ENCODE data around the gene CAPZB. TPM values are rescaled to one million over a fixed set of nuclear protein-coding genes. Genes with fewer than 3 reads are reported as not detected.

Gene CAPZB
- total and polyA plus RNA-seq, 7 donors = 128 to 454 (median 214) TPM

DNA sequence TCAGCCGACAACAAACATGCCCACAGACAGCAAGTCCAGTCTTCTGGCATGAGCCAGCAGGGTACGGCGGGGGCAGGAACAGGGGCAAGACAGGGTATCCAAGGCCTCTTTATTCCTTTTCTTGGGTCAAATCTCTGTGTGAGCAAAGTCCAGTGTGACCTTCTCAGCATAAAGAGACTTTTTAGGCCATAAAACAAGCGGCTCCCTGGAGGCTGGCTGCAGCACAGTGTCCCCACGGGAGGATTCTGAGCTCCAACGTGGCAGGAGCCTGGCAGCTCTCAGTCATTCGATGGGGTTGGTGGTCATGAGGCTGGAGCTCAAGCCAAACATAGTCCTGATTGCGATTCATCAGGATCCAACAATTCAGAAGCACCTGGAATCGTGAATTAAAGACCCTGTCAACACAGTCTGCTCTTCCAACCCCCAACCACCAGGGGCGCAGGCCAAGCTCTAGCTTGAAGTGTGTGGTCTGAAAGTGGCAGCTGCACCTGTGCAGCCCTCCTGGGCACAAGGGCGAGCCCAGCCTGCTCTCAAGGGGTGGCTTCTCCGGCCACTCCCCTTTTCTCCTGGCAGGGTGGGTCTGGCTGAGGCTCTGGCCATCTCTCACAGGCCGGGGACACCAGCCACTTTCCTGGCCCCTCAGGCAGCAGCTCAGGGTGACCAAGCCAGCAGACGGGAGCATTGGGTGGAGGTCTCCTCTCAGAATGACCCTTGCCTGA is 111.1 kb downstream of the CAPZB start:
- intact Hi-C loops (cut with DNase I) = no loop called here
- no peaks in the 10 kb centered on the region for H3K9me3 ChIP-seq
- H3K36me3 ChIP-seq = peaks cover 12 to 74% (median 32%) of the 10 kb centered on the region in 4 donors
- TF ChIP-seq, protein P1, sequence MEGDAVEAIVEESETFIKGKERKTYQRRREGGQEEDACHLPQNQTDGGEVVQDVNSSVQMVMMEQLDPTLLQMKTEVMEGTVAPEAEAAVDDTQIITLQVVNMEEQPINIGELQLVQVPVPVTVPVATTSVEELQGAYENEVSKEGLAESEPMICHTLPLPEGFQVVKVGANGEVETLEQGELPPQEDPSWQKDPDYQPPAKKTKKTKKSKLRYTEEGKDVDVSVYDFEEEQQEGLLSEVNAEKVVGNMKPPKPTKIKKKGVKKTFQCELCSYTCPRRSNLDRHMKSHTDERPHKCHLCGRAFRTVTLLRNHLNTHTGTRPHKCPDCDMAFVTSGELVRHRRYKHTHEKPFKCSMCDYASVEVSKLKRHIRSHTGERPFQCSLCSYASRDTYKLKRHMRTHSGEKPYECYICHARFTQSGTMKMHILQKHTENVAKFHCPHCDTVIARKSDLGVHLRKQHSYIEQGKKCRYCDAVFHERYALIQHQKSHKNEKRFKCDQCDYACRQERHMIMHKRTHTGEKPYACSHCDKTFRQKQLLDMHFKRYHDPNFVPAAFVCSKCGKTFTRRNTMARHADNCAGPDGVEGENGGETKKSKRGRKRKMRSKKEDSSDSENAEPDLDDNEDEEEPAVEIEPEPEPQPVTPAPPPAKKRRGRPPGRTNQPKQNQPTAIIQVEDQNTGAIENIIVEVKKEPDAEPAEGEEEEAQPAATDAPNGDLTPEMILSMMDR (IDR thresholded peaks at IDR 0.05) = peak in 1 of 4 experiments; percentile 22
- no peak for TF ChIP-seq POLR2AphosphoS5 (IDR thresholded peaks at IDR 0.05)
- no peak for TF ChIP-seq EP300 (IDR thresholded peaks at IDR 0.05)
- TF ChIP-seq POLR2A (IDR thresholded peaks at IDR 0.05) = no peak
- no peaks in the 10 kb centered on the region for H3K27me3 ChIP-seq
- WGBS, 2 donors = 84 to 85% methylated on average over 14 of the region's 14 CpGs
- peaks cover 0 to 28% (median 25%) of the 10 kb centered on the region in 4 donors for H3K4me1 ChIP-seq
- DNase-seq = no peak
- H3K27ac ChIP-seq = peak overlapping the region; percentile 24 to 51 (median 44)
- no peak overlapping the region for H3K4me3 ChIP-seq

DNA sequence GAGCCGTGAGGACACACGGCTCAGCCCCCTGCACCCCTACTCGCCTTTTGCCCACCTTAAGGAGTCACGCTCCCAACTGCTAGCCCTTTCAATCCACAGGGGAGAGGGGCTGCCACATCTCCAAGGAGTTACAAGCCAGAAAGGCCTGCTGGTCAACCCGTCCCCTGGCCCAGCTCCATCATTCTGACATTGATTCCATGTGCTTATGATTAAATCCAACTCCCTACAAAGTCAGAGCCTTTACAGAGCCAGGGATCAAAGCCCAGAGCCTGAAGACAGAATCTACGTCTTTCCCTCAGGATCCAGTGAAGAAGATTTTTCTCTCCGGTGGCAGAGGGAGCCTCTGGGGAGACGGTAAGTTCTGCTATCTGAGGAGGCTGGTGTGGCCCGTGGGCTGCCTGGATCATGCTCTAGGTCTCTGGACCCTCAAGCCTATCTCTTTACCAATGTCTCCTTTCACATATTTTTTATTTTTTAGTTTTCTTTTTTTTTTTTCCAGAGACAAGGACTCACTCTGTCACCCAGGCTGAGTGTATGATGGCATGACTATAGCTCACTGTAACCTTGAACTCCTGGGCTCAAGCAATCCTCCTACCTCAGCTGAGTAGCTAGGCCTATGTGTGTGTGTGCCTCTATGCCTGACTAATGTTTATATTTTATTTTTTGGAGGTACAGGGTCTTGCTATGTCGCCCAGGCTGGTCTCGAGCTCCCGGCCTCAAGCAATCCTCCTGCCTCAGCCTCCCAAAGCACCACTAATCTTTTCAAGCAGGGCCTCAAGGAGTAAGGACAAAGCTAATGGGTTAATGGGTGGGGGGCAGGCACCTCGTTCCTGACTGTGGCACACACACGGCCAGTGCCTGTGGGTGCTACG is 111.9 kb downstream of the CAPZB start:
- no peaks in the 10 kb centered on the region for H3K27me3 ChIP-seq
- intact Hi-C loops (cut with DNase I) = no loop called here
- DNase-seq = no peak
- no peaks in the 10 kb centered on the region for H3K9me3 ChIP-seq
- no peak overlapping the region for H3K4me3 ChIP-seq
- peaks cover 0 to 35% (median 30%) of the 10 kb centered on the region in 4 donors for H3K4me1 ChIP-seq
- peak overlapping the region; percentile 24 to 51 (median 44) for H3K27ac ChIP-seq
- TF ChIP-seq EP300 (IDR thresholded peaks at IDR 0.05) = no peak
- TF ChIP-seq, protein P1 (IDR thresholded peaks at IDR 0.05) = no peak
- no peak for TF ChIP-seq POLR2A (IDR thresholded peaks at IDR 0.05)
- no peak for TF ChIP-seq POLR2AphosphoS5 (IDR thresholded peaks at IDR 0.05)
- 95 to 96% methylated on average over 15 of the region's 15 CpGs for WGBS, 2 donors
- H3K36me3 ChIP-seq = peaks cover 11 to 73% (median 30%) of the 10 kb centered on the region in 4 donors

DNA sequence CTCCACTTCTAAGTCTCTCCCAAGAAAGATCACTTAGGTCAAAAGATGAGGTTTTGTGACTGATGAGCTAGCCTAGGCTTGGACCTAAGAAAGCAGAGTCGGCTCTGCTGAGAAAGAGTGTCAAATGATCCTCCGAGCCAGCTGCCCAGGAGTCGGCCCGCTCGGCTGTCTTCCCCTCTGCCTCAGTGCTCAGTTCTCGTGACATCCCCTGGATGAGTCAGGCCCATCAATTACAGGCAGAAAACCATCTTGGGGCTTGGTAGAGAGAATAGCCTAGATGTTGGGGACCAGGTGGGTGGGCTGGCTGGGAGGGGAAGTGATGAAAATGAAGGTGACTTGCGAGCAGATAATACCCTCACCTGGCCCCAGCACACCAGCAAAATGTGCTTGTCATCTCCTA is 112.7 kb downstream of the CAPZB start:
- Histone ChIP-seq H3K9me3 (no peaks in the 10 kb centered on the region), H3K4me1 (peaks cover 0 to 43% (median 36%) of the 10 kb centered on the region in 4 donors), H3K27me3 (no peaks in the 10 kb centered on the region), H3K4me3 (no peak overlapping the region), H3K27ac (peak overlapping the region; percentile 24 to 51 (median 44)), H3K36me3 (peaks cover 2 to 64% (median 22%) of the 10 kb centered on the region in 4 donors)
- intact Hi-C loops (cut with DNase I) = no loop called here
- no peak for DNase-seq
- TF ChIP-seq POLR2A (IDR thresholded peaks at IDR 0.05) = no peak
- no peak for TF ChIP-seq POLR2AphosphoS5 (IDR thresholded peaks at IDR 0.05)
- TF ChIP-seq, protein P1 (IDR thresholded peaks at IDR 0.05) = no peak
- TF ChIP-seq EP300 (IDR thresholded peaks at IDR 0.05) = no peak
- 92 to 96% methylated on average over 7 of the region's 7 CpGs for WGBS, 2 donors

DNA sequence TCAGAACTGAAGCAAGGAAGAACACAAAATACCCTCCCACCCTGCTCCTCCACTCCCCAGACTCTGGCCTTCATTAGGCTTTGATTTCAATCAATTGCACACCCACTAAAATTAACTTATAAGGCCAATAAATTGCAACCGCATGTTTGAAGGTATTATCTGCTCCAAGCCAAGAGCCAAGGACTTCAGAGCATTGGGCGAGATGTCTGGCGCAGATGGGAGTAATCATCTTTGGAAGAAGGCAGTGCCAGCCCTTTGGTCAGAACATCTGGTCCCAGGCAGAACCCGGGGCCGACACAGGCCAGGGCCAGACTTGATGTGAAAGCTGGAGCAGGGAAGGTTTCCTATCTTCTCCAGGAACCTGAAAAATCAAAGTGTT is 113.2 kb downstream of the CAPZB start:
- Histone ChIP-seq H3K36me3 (peaks cover 0 to 60% (median 17%) of the 10 kb centered on the region in 4 donors), H3K9me3 (no peaks in the 10 kb centered on the region), H3K4me1 (peaks cover 0 to 48% (median 40%) of the 10 kb centered on the region in 4 donors), H3K27ac (peak overlapping the region in 3 of 4 donors; percentile 24 to 51 (median 48)), H3K27me3 (no peaks in the 10 kb centered on the region), H3K4me3 (no peak overlapping the region)
- 93 to 94% methylated on average over 5 of the region's 5 CpGs for WGBS, 2 donors
- no peak for DNase-seq
- TF ChIP-seq POLR2A (IDR thresholded peaks at IDR 0.05) (no peak), POLR2AphosphoS5 (IDR thresholded peaks at IDR 0.05) (no peak), EP300 (IDR thresholded peaks at IDR 0.05) (no peak)
- TF ChIP-seq, protein P1 (IDR thresholded peaks at IDR 0.05) = no peak
- intact Hi-C loops (cut with DNase I) = no loop called here

Data from sigmoid colon (tissue), 7 donors.